ENCODE measurements around the gene CRKL. TPM values are rescaled to one million over a fixed set of nuclear protein-coding genes. Genes with fewer than 3 reads are reported as not detected.
A peak's percentile ranks its signal among the peaks of the same experiment; 100 is the strongest.

Gene CRKL
- polyA plus RNA-seq, 1 of the 3 experiments (the other 2 are of a cell fraction): 9.6 TPM

DNA sequence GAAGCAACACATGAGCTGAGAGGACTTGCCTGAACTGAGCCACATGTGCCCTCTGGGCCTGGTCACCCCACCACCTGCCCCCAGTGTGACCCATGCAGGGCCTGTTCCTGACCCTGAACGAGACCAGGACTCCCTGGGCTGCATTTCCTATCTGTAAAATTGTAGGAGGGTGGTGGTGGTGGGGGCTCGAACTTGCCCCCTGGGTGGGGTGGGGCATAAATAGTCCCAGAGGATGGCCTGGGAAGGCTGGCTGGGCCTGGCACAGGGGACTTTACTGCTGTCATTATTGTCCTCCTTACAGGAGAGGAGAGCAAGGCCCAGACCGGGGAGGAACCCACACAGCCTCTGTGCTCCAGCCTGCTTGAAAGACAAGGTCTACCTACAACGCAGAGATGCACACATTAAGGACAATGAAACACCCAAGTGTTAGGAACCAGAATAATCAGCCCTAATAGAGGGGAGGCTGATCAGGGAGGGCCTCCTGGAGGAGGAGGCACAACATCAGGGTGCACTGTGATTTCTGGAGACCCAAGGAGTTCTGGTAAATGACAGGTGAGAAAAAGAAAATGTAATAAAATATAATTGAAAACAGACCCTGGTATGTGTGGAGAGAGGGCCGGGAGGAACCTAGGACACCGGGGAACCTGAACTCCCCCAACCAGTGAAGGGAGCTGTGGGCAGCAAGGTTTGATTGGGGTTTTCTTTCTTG lies 47.0 kb downstream of the CRKL start (continued):
- TF ChIP-seq, protein P1, sequence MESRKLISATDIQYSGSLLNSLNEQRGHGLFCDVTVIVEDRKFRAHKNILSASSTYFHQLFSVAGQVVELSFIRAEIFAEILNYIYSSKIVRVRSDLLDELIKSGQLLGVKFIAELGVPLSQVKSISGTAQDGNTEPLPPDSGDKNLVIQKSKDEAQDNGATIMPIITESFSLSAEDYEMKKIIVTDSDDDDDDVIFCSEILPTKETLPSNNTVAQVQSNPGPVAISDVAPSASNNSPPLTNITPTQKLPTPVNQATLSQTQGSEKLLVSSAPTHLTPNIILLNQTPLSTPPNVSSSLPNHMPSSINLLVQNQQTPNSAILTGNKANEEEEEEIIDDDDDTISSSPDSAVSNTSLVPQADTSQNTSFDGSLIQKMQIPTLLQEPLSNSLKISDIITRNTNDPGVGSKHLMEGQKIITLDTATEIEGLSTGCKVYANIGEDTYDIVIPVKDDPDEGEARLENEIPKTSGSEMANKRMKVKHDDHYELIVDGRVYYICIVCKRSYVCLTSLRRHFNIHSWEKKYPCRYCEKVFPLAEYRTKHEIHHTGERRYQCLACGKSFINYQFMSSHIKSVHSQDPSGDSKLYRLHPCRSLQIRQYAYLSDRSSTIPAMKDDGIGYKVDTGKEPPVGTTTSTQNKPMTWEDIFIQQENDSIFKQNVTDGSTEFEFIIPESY (IDR thresholded peaks at IDR 0.05; ENCODE audit: borderline replicate concordance, low read depth): no peak
- TF ChIP-seq EP300 (IDR thresholded peaks at IDR 0.05; ENCODE audit: borderline replicate concordance in 1 of 2, low read depth in 1 of 2, low read length in 1 of 2): no peak
- no peak for TF ChIP-seq YY1 (IDR thresholded peaks at IDR 0.05; ENCODE audit: low read depth)

DNA sequence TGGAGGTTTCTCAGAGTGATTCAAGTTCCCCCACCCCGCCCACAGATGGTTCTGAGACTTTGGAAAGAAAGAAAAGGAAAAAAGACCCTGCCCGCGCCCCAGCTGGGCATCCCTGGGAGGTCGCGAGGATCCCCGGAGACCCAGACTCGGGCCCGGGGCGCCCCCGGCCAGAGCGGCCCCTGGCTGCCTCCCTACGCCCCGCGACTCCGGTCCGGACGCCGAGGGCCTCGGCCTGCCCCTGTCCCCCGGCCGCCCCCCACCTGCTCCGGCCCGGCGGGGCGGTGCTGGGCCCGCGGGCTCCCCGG lies 47.5 kb downstream of the CRKL start:
- Histone ChIP-seq H3K36me3 (replicated peaks in 1 of 2; ENCODE audit: control insufficient read depth in 1 of 2, insufficient read depth in 2 of 2, low read length in 1 of 2) (no peaks in the 10 kb centered on the region), H3K9me3 (no peaks in the 10 kb centered on the region), H3K4me2 (peak overlapping the region; percentile 72), H3F3A (replicated peaks; ENCODE audit: insufficient read depth) (no peaks in the 10 kb centered on the region), H3K79me2 (ENCODE audit: insufficient read depth) (no peaks in the 10 kb centered on the region), H4K20me1 (ENCODE audit: insufficient read depth) (no peaks in the 10 kb centered on the region), H3K4me3 (ENCODE audit: low read depth in 2 of 2, low read length in 1 of 2) (peak overlapping the region; percentile 44 to 46; a peak in 3 of 4 replicates), H3K27ac (ENCODE audit: low read depth in 2 of 2, low read length in 1 of 2) (no peak overlapping the region), H3K9ac (no peak overlapping the region), H3K27me3 (ENCODE audit: insufficient read depth) (no peaks in the 10 kb centered on the region), H2AFZ (ENCODE audit: low read depth) (no peak overlapping the region), H3K9me2 (no peaks in the 10 kb centered on the region), H3K4me1 (ENCODE audit: control insufficient read depth in 1 of 2, insufficient read depth in 2 of 2, low read depth in 1 of 2, low read length in 1 of 2) (peaks cover 0 to 26% of the 10 kb centered on the region in 2 experiments; a peak in 1 of 4 replicates)
- CTCF ChIA-PET: interaction anchor here (0.8 to 7.0 kb wide), 4 partner anchors 9 to 79 kb away, joined by 3 to 44 read pairs (median 10); no protein-coding TSS in a partner anchor
- 6% methylated on average over 16 of the region's 28 CpGs for WGBS (ENCODE audit: low lambda C conversion rate)
- POLR2A ChIA-PET: no interaction called here
- DNase-seq: no peak
- TF ChIP-seq, protein P2, sequence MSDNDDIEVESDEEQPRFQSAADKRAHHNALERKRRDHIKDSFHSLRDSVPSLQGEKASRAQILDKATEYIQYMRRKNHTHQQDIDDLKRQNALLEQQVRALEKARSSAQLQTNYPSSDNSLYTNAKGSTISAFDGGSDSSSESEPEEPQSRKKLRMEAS (IDR thresholded peaks at IDR 0.05; ENCODE audit: low read depth): no peak
- TF ChIP-seq ELF1 (IDR thresholded peaks at IDR 0.05): no peak

DNA sequence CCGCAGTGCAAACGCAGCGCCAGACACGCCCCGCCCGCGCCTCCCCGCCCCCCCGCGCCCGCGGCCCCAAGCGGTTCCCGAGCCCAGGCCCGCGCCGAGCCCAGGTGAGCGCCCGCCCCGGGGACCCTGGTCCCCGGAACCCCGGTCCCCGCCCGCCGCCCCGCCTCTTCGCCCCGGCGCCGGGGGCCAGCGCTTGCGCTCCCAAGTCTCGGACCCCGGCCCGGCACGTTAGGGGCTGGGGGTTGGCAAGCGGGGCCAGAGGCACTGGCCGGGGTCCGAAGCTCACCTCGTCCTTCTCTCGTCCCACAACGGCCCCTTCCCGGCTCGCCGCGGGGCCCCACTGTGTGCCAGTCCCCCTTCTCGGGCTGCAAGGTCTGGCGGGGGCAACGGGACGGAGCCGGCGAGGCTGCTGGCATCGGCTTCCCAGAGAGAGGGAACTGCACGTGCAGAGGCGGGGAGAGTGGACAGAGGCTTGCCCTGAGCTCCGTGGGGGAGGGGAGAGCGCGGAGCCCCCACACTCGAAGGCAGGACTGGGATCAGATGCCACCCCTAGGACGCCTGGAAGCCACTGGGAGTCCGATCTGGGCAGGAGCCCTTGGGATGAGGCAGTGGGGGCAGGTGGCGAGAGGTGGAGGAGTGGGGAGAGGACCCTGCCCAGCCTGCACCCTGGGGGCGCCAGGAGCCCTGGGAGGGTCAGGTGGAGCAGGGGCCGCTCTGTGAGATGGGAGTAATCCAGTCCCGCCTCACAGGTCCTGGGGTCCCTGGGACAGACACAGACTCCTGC lies 48.1 kb downstream of the CRKL start:
- Histone ChIP-seq H3K9ac (no peak overlapping the region), H3K9me3 (no peaks in the 10 kb centered on the region), H3K4me2 (peak overlapping the region; percentile 85), H3K27me3 (ENCODE audit: insufficient read depth) (no peaks in the 10 kb centered on the region), H3K9me2 (no peaks in the 10 kb centered on the region), H3F3A (replicated peaks; ENCODE audit: insufficient read depth) (no peaks in the 10 kb centered on the region), H3K27ac (ENCODE audit: low read depth in 2 of 2, low read length in 1 of 2) (no peak overlapping the region), H3K4me1 (ENCODE audit: control insufficient read depth in 1 of 2, insufficient read depth in 2 of 2, low read depth in 1 of 2, low read length in 1 of 2) (peaks cover 0 to 26% of the 10 kb centered on the region in 2 experiments; a peak in 1 of 4 replicates), H4K20me1 (ENCODE audit: insufficient read depth) (no peaks in the 10 kb centered on the region), H3K36me3 (replicated peaks in 1 of 2; ENCODE audit: control insufficient read depth in 1 of 2, insufficient read depth in 2 of 2, low read length in 1 of 2) (no peaks in the 10 kb centered on the region), H3K79me2 (ENCODE audit: insufficient read depth) (no peaks in the 10 kb centered on the region), H3K4me3 (ENCODE audit: low read depth in 2 of 2, low read length in 1 of 2) (peak overlapping the region; percentile 46 to 51; a peak in 2 of 4 replicates), H2AFZ (ENCODE audit: low read depth) (no peak overlapping the region)
- ChIA-PET POLR2A (no interaction called here), CTCF (interaction anchor here (0.8 to 7.0 kb wide), 4 partner anchors 9 to 80 kb away, joined by 3 to 44 read pairs (median 10); no protein-coding TSS in a partner anchor)
- 46% methylated on average over 11 of the region's 65 CpGs for WGBS (ENCODE audit: low lambda C conversion rate)
- TF ChIP-seq GABPA (IDR thresholded peaks at IDR 0.05; ENCODE audit: low read depth): no peak
- TF ChIP-seq MXI1 (IDR thresholded peaks at IDR 0.05; ENCODE audit: low read depth, low read length): peak; percentile 38; the same call in 1 of the 2 replicates
- peak; percentile 17 for TF ChIP-seq CHD2 (IDR thresholded peaks at IDR 0.05; ENCODE audit: low read length, partially characterized antibody)
- DNase-seq: peak; percentile 79
